ENCODE data around the gene RCAN3.
"Not testable (repeated sequence)": the region's sequence is repeated elsewhere in the genome, so short reads cannot be mapped to it uniquely, and the experiment has no call there.

Gene RCAN3

GRCh38 chr1:24514946-24515345, 12.3 kb downstream of the RCAN3 start:
- H3K4me3 ChIP-seq = no peak overlapping the region
- no peak for DNase-seq (ENCODE audit: low spot score)
- TF ChIP-seq CTCF (IDR thresholded peaks at IDR 0.05) = no peak
- H3K27ac ChIP-seq = no peak overlapping the region

- not testable (repeated sequence) for DNase-seq (ENCODE audit: low spot score); H3K27ac ChIP-seq; H3K4me3 ChIP-seq
Observed at GRCh38 chr1:24515671-24516209, 13.1 kb downstream of the RCAN3 start.

GRCh38 chr1:24516506-24516905, 13.9 kb downstream of the RCAN3 start:
- Histone ChIP-seq H3K27ac (no peak overlapping the region), H3K4me3 (no peak overlapping the region)
- TF ChIP-seq CTCF (IDR thresholded peaks at IDR 0.05) = no peak
- no peak for DNase-seq (ENCODE audit: low spot score)

- DNase-seq (ENCODE audit: low spot score) = no peak
- no peak overlapping the region for H3K27ac ChIP-seq
Observed at GRCh38 chr1:24517898-24518297, 15.3 kb downstream of the RCAN3 start.

GRCh38 chr1:24520282-24520681, 17.6 kb downstream of the RCAN3 start:
- H3K27ac ChIP-seq; DNase-seq (ENCODE audit: low spot score); H3K4me3 ChIP-seq: not testable (repeated sequence)

More at GRCh38 chr1:24517898-24518297, 15.3 kb downstream of the RCAN3 start:
- H3K4me3 ChIP-seq = no peak overlapping the region
- no peak for TF ChIP-seq CTCF (IDR thresholded peaks at IDR 0.05)

GRCh38 chr1:24525606-24526005, 23.0 kb downstream of the RCAN3 start:
- H3K27ac ChIP-seq = no peak overlapping the region
- no peak for DNase-seq (ENCODE audit: low spot score)
- H3K4me3 ChIP-seq = no peak overlapping the region
- TF ChIP-seq CTCF (IDR thresholded peaks at IDR 0.05) = no peak

- no peak overlapping the region for H3K27ac ChIP-seq
- H3K4me3 ChIP-seq = no peak overlapping the region
- DNase-seq (ENCODE audit: low spot score) = no peak
- no peak for TF ChIP-seq CTCF (IDR thresholded peaks at IDR 0.05)
Observed at GRCh38 chr1:24526045-24526444, 23.4 kb downstream of the RCAN3 start.

- Histone ChIP-seq H3K4me3 (no peak overlapping the region), H3K27ac (no peak overlapping the region)
- no peak for DNase-seq (ENCODE audit: low spot score)
- peak; percentile 5 for TF ChIP-seq CTCF (IDR thresholded peaks at IDR 0.05)
Observed at GRCh38 chr1:24526940-24527542, 24.4 kb downstream of the RCAN3 start.

All from coronary artery (tissue), 2 donors.